ENCODE measurements around the gene DGKH.

DGKH gene

GRCh38 chr13:42119041-42119440 is 70.6 kb downstream of the DGKH start:
- H3K4me3 ChIP-seq (replicated peaks; ENCODE audit: low read depth, low read length) = no peak overlapping the region
- TF ChIP-seq CTCF (IDR thresholded peaks at IDR 0.05; ENCODE audit: low read length, missing control alignments) = no peak
- no peak for DNase-seq (ENCODE audit: low read depth)

GRCh38 chr13:42119875-42120274 is 71.4 kb downstream of the DGKH start:
- no peak overlapping the region for H3K4me3 ChIP-seq (replicated peaks; ENCODE audit: low read depth, low read length)
- no peak for TF ChIP-seq CTCF (IDR thresholded peaks at IDR 0.05; ENCODE audit: low read length, missing control alignments)
- no peak for DNase-seq (ENCODE audit: low read depth)

- TF ChIP-seq CTCF (IDR thresholded peaks at IDR 0.05; ENCODE audit: low read length, missing control alignments) = no peak
- H3K4me3 ChIP-seq (replicated peaks; ENCODE audit: low read depth, low read length) = no peak overlapping the region
- no peak for DNase-seq (ENCODE audit: low read depth)
Observed at GRCh38 chr13:42123600-42123999, 75.2 kb downstream of the DGKH start.

- H3K4me3 ChIP-seq (replicated peaks; ENCODE audit: low read depth, low read length) = no peak overlapping the region
- DNase-seq (ENCODE audit: low read depth) = no peak
- no peak for TF ChIP-seq CTCF (IDR thresholded peaks at IDR 0.05; ENCODE audit: low read length, missing control alignments)
Observed at GRCh38 chr13:42125046-42125445, 76.6 kb downstream of the DGKH start.

- no peak for DNase-seq (ENCODE audit: low read depth)
- TF ChIP-seq CTCF (IDR thresholded peaks at IDR 0.05; ENCODE audit: low read length, missing control alignments) = no peak
Observed at GRCh38 chr13:42127047-42127446, 78.6 kb downstream of the DGKH start.

GRCh38 chr13:42129033-42129432 is 80.6 kb downstream of the DGKH start:
- no peak overlapping the region for H3K4me3 ChIP-seq (replicated peaks; ENCODE audit: low read depth, low read length)
- no peak for DNase-seq (ENCODE audit: low read depth)
- no peak for TF ChIP-seq CTCF (IDR thresholded peaks at IDR 0.05; ENCODE audit: low read length, missing control alignments)

More at GRCh38 chr13:42127047-42127446, 78.6 kb downstream of the DGKH start:
- no peak overlapping the region for H3K4me3 ChIP-seq (replicated peaks; ENCODE audit: low read depth, low read length)

GRCh38 chr13:42136518-42136917 is 88.1 kb downstream of the DGKH start:
- no peak overlapping the region for H3K4me3 ChIP-seq (replicated peaks; ENCODE audit: low read depth, low read length)
- DNase-seq (ENCODE audit: low read depth) = no peak
- TF ChIP-seq CTCF (IDR thresholded peaks at IDR 0.05; ENCODE audit: low read length, missing control alignments) = no peak

Data from fibroblast of pulmonary artery (primary cell).